Measurements from ENCODE around the gene AURKA. TPM values are rescaled to one million over a fixed set of nuclear protein-coding genes. Genes with fewer than 3 reads are reported as not detected.

The AURKA gene
- total and polyA plus RNA-seq, 2 of the 8 experiments (the other 6 are each of a cell fraction or from before 2014, with no cell fraction given), result 45.8 to 84.8 TPM

DNA sequence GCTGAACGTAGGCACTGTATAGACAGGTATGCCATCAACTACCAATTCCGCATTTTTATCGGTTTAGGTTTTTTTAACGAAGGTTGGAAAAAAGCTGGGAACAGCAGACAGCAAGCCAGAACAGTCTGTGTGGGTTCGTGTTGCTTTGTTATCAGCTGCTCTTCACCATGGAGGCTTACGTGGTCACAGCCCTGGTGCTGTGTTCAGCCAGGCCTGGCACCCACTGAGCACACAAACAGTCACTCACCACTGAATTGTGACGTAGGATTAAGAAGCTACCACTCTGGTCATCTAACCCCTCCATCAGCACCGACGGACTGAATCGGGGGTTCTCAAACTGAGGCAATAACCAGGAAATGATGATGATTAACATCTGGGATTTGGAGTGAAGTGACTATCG, 20.0 kb downstream of the AURKA start:
- Histone ChIP-seq H3K27ac (ENCODE audit: low read depth, low read length) (no peak overlapping the region), H4K8ac (ENCODE audit: extremely low read depth, insufficient read depth, low read length) (no peak overlapping the region), H2AK5ac (ENCODE audit: low read depth, low read length) (no peak overlapping the region), H3K18ac (ENCODE audit: extremely low read depth, low read length) (no peak overlapping the region), H3K9me3 (ENCODE audit: insufficient read depth in 2 of 2, low read depth in 1 of 2, low read length in 1 of 2) (no peaks in the 10 kb centered on the region), H3K79me2 (ENCODE audit: control insufficient read depth in 1 of 2, insufficient read depth in 2 of 2, low read length in 2 of 2) (peaks cover 0 to 25% of the 10 kb centered on the region in 2 experiments; a peak in 2 of 4 replicates), H2BK5ac (ENCODE audit: low read depth, low read length) (no peak overlapping the region), H3K9ac (replicated peaks in 1 of 4; ENCODE audit: extremely low read depth in 1 of 4, low read depth in 3 of 4, low read length in 3 of 4) (no peak overlapping the region), H3K27me3 (replicated peaks in 1 of 4; ENCODE audit: control insufficient read depth in 3 of 4, extremely low read depth in 1 of 4, insufficient read depth in 3 of 4, low read length in 3 of 4) (no peaks in the 10 kb centered on the region), H4K5ac (ENCODE audit: insufficient read length, low read depth, low read length) (no peak overlapping the region), H4K91ac (replicated peaks; ENCODE audit: insufficient read length, low read length) (no peak overlapping the region), H2BK120ac (replicated peaks; ENCODE audit: low read depth, low read length) (no peak overlapping the region), H3K4ac (replicated peaks; ENCODE audit: insufficient read length, low read depth, low read length) (no peak overlapping the region), H3K23ac (ENCODE audit: insufficient read length) (no peak overlapping the region), H3K36me3 (ENCODE audit: control insufficient read depth in 2 of 4, insufficient read depth in 4 of 4, low read length in 3 of 4) (peaks cover 18 to 69% (median 43%) of the 10 kb centered on the region in 4 experiments; a peak in 7 of 8 replicates), H4K20me1 (replicated peaks in 1 of 2; ENCODE audit: control insufficient read depth in 1 of 2, insufficient read depth in 2 of 2, low read length in 2 of 2) (peaks cover 0 to 5% of the 10 kb centered on the region in 2 experiments), H3K79me1 (ENCODE audit: low read depth, low read length) (peaks cover 2% of the 10 kb centered on the region; the same call in 1 of the 2 replicates), H2BK12ac (ENCODE audit: low read depth, low read length) (no peak overlapping the region), H3K4me1 (replicated peaks in 1 of 4; ENCODE audit: control insufficient read depth in 3 of 4, insufficient read depth in 4 of 4, low read length in 3 of 4) (no peaks in the 10 kb centered on the region), H3K4me2 (ENCODE audit: insufficient read depth in 1 of 2, low read depth in 2 of 2, low read length in 2 of 2) (no peak overlapping the region), H3K14ac (ENCODE audit: insufficient read length) (no peak overlapping the region), H3K23me2 (ENCODE audit: low read depth, low read length) (no peaks in the 10 kb centered on the region), H3K4me3 (ENCODE audit: extremely low read depth in 1 of 4, insufficient read depth in 2 of 4, low read depth in 3 of 4, low read length in 4 of 4) (no peak overlapping the region), H2AFZ (ENCODE audit: low read length) (no peak overlapping the region), H2BK15ac (ENCODE audit: low read length) (no peak overlapping the region), H3K56ac (replicated peaks; ENCODE audit: insufficient read length, low read depth, low read length) (no peak overlapping the region), H2BK20ac (ENCODE audit: low read length) (no peak overlapping the region)
- WGBS, 2 experiments (ENCODE audit: extremely low coverage in 1 of 2, insufficient coverage in 1 of 2, insufficient read length in 1 of 2, insufficient replicate concordance in 2 of 2, low coverage in 1 of 2, low lambda C conversion rate in 2 of 2, missing lambda C conversion rate in 1 of 2), result 95% methylated on average over 11 of the region's 11 CpGs; no CpG with 5 or more reads in 1 of the 2 experiments
- no peak for FAIRE-seq
- no peak for TF ChIP-seq HDAC6 (IDR thresholded peaks at IDR 0.05; ENCODE audit: low read depth, low read length)
- TF ChIP-seq NRF1 (IDR thresholded peaks at IDR 0.05; ENCODE audit: low read depth, low read length), result no peak
- TF ChIP-seq EGR1 (IDR thresholded peaks at IDR 0.05; ENCODE audit: borderline replicate concordance, low read depth, low read length), result no peak
- TF ChIP-seq RXRA (IDR thresholded peaks at IDR 0.05; ENCODE audit: insufficient read depth, low read depth, low read length), result no peak
- no peak for TF ChIP-seq TBP (IDR thresholded peaks at IDR 0.05; ENCODE audit: low read depth, low read length)
- TF ChIP-seq HDAC2 (IDR thresholded peaks at IDR 0.05; ENCODE audit: borderline replicate concordance in 1 of 2, low read depth in 2 of 2, low read length in 2 of 2), result no peak
- TF ChIP-seq YY1 (IDR thresholded peaks at IDR 0.05; ENCODE audit: low read depth, low read length), result no peak
- TF ChIP-seq, protein P1, sequence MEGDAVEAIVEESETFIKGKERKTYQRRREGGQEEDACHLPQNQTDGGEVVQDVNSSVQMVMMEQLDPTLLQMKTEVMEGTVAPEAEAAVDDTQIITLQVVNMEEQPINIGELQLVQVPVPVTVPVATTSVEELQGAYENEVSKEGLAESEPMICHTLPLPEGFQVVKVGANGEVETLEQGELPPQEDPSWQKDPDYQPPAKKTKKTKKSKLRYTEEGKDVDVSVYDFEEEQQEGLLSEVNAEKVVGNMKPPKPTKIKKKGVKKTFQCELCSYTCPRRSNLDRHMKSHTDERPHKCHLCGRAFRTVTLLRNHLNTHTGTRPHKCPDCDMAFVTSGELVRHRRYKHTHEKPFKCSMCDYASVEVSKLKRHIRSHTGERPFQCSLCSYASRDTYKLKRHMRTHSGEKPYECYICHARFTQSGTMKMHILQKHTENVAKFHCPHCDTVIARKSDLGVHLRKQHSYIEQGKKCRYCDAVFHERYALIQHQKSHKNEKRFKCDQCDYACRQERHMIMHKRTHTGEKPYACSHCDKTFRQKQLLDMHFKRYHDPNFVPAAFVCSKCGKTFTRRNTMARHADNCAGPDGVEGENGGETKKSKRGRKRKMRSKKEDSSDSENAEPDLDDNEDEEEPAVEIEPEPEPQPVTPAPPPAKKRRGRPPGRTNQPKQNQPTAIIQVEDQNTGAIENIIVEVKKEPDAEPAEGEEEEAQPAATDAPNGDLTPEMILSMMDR (IDR thresholded peaks at IDR 0.05; ENCODE audit: control extremely low read depth in 1 of 3, insufficient read depth in 1 of 3, low read depth in 1 of 3, low read length in 3 of 3), result no peak
- CTCF ChIA-PET (ENCODE audit: partially characterized antibody), result interaction anchor here (1.6 kb wide), 1 partner anchor 27 kb away, joined by 3 read pairs; no protein-coding TSS in a partner anchor
- DNase-seq (ENCODE audit: low read depth in 1 of 2, low spot score in 2 of 2), result no peak
- POLR2A ChIA-PET (ENCODE audit: partially characterized antibody), result interaction anchor here (0.8 to 1.8 kb wide), 4 partner anchors 10 to 20 kb away, joined by 3 to 11 read pairs (median 8); partner anchors contain the start of genes AURKA and CSTF1

All from H1 (cell line).